ENCODE data around the gene DYRK1A. TPM values are rescaled to one million over a fixed set of nuclear protein-coding genes. Genes with fewer than 3 reads are reported as not detected.

Gene DYRK1A
- total and polyA plus RNA-seq, 2 of the 13 experiments (the other 11 are each of a cell fraction or from before 2014, with no cell fraction given), result 24.6 to 34.2 TPM

GRCh38 chr21:37393786-37394185 is 27.2 kb downstream of the DYRK1A start (continued):
- TF ChIP-seq MTERF4 (CRISPR knock-in tag; IDR thresholded peaks at IDR 0.05) (no peak), KMT2B (CRISPR knock-in tag; IDR thresholded peaks at IDR 0.05) (no peak), NAIF1 (CRISPR knock-in tag; IDR thresholded peaks at IDR 0.05; ENCODE audit: borderline replicate concordance) (no peak), TEF (CRISPR knock-in tag; IDR thresholded peaks at IDR 0.05) (no peak), NBN (conservative IDR thresholded peaks at IDR 0.05) (no peak), ZNF382 (CRISPR knock-in tag; IDR thresholded peaks at IDR 0.05; ENCODE audit: borderline replicate concordance) (no peak), ZNF879 (CRISPR knock-in tag; IDR thresholded peaks at IDR 0.05) (no peak)

- CTCF ChIA-PET (ENCODE audit: low intra/inter-chr PET ratio, low total read pairs), result no interaction called here
- intact Hi-C loops (cut with micrococcal nuclease; ENCODE audit: unreplicated experiment) (no loop called here), in situ Hi-C loops (cut with HindIII; ENCODE audit: extremely low pct_ligation_motif_present, low pct_unique_long_range_greater_than_20kb) (no loop called here)
- POLR2A ChIA-PET, result no interaction called here
- no peak for ATAC-seq
- Histone ChIP-seq H3K4me3 (replicated peaks in 1 of 3; ENCODE audit: insufficient read depth in 1 of 3, low read depth in 2 of 3, low read length in 3 of 3) (no peak overlapping the region), H3K4me1 (ENCODE audit: insufficient read depth, low read length) (peaks cover 7% of the 10 kb centered on the region; the same call in 1 of the 2 replicates), H3K36me3 (replicated peaks in 1 of 2; ENCODE audit: control insufficient read depth in 1 of 2, insufficient read depth in 2 of 2, low read length in 2 of 2) (0 out of 5 replicates have a peak, but pooled peaks cover 0 to 1% of the 10 kb centered on the region in 2 experiments), H3K79me2 (ENCODE audit: insufficient read depth, low read length) (peaks cover 97% of the 10 kb centered on the region), H3K27me3 (ENCODE audit: control insufficient read depth in 1 of 2, insufficient read depth in 2 of 2, low read length in 2 of 2) (no peaks in the 10 kb centered on the region), H2AFZ (ENCODE audit: low read length) (no peak overlapping the region), H3K4me2 (ENCODE audit: low read depth, low read length) (no peak overlapping the region), H4K20me1 (ENCODE audit: insufficient read depth, low read length) (peaks cover 57% of the 10 kb centered on the region), H3K9ac (ENCODE audit: insufficient read depth, low read depth, low read length) (no peak overlapping the region), H3K27ac (ENCODE audit: extremely low read length, insufficient read depth, low read length) (no peak overlapping the region), H3K9me3 (ENCODE audit: low read length) (no peaks in the 10 kb centered on the region)
- DNase-seq (ENCODE audit: low spot score), result no peak
- BruUV-seq (replicated peaks), result no TSS peak
- TF ChIP-seq IRX3 (CRISPR knock-in tag; IDR thresholded peaks at IDR 0.05; ENCODE audit: borderline replicate concordance, low read depth), result no peak
- TF ChIP-seq LRRFIP1 (CRISPR knock-in tag; conservative IDR thresholded peaks at IDR 0.05), result no peak
- no peak for TF ChIP-seq NKX3-1 (CRISPR knock-in tag; IDR thresholded peaks at IDR 0.05)
- no peak for TF ChIP-seq ZSCAN29 (CRISPR knock-in tag; conservative IDR thresholded peaks at IDR 0.05)
- no peak for FAIRE-seq
- WGBS (ENCODE audit: low lambda C conversion rate), result 96% methylated on average over 2 of the region's 2 CpGs
Observed at GRCh38 chr21:37395961-37396360, 29.4 kb downstream of the DYRK1A start.
